Esophagus muscularis mucosa (tissue), 4 donors: ENCODE data around the gene DGKB.

Experiments used
- EP300 ChIP-seq: sonication (generic); formaldehyde crosslinking; IDR thresholded peaks from one replicate; pipeline ENCODE4 v1.6.1; 2017; ENCODE audit warnings: antibody characterized with exemption
- POLR2A ChIP-seq: fragments of 450-650 bp; IDR thresholded peaks from one replicate; pipeline ENCODE4 v1.6.1; 2017; ENCODE audit warnings: antibody characterized with exemption, moderate library complexity, mild to moderate bottlenecking, low read depth
- POLR2AphosphoS5 ChIP-seq, 2 donors: sonication (generic); formaldehyde crosslinking; IDR thresholded peaks; one replicate each; pipeline ENCODE4 v1.6.1; 2017; ENCODE audit warnings: antibody characterized with exemption in 2 of 2
- TF ChIP-seq, protein P1 (sequence below), 3 experiments: fragments of 200-600 bp in 2 of 3; fragments of 450-650 bp in 1 of 3; sonication (generic) in 2 of 3; IDR thresholded peaks; one replicate each; pipeline ENCODE4 v1.5.1; 2017 to 2019; ENCODE audit warnings: antibody characterized with exemption in 3 of 3, mild to moderate bottlenecking in 2 of 3, moderate library complexity in 1 of 3

DNA sequence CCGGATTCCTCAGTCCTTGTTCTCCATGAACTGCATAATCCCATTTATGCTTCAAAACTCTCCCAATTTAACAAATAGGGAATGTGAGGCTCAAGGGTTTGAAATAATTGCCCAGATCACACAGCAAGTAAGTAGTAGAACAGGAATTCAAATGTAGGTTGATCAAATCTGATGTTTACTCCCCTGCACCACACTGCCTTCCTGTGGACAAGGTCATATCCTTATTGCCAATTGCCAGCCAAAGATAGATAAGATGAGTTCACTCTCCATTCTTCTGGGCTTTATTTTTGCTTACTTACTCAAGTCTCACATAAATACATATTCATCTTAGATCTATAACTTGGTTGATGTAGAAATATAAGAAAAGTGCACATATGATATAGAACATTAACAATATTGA, 477.9 kb downstream of the DGKB start:
- TF ChIP-seq, protein P1, sequence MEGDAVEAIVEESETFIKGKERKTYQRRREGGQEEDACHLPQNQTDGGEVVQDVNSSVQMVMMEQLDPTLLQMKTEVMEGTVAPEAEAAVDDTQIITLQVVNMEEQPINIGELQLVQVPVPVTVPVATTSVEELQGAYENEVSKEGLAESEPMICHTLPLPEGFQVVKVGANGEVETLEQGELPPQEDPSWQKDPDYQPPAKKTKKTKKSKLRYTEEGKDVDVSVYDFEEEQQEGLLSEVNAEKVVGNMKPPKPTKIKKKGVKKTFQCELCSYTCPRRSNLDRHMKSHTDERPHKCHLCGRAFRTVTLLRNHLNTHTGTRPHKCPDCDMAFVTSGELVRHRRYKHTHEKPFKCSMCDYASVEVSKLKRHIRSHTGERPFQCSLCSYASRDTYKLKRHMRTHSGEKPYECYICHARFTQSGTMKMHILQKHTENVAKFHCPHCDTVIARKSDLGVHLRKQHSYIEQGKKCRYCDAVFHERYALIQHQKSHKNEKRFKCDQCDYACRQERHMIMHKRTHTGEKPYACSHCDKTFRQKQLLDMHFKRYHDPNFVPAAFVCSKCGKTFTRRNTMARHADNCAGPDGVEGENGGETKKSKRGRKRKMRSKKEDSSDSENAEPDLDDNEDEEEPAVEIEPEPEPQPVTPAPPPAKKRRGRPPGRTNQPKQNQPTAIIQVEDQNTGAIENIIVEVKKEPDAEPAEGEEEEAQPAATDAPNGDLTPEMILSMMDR (IDR thresholded peaks at IDR 0.05), result no peak
- no peak for TF ChIP-seq POLR2AphosphoS5 (IDR thresholded peaks at IDR 0.05)
- no peak for TF ChIP-seq POLR2A
- TF ChIP-seq EP300, result no peak
